Spleen (tissue), 7 donors: ENCODE measurements around the gene AHNAK.

Experiments used
- POLR2A ChIP-seq, 3 donors: fragments of 450-650 bp; IDR thresholded peaks; one replicate each; pipeline ENCODE4 v1.5.1; 2017; ENCODE audit warnings: antibody characterized with exemption in 3 of 3, mild to moderate bottlenecking in 1 of 3
- TF ChIP-seq, protein P1 (sequence below), 11 experiments: fragments of 200-600 bp in 7 of 11; fragments of 450-650 bp in 4 of 11; sonication (generic) in 4 of 11; IDR thresholded peaks in 8 of 11; conservative IDR thresholded peaks in 3 of 11; 1 replicate in 7 of 11; 2 replicates in 4 of 11; pipeline versions ENCODE4 v1.4.0 to v1.8.0; 2016 to 2021; ENCODE audit warnings: antibody characterized with exemption in 11 of 11, inconsistent platforms in 4 of 11, mild to moderate bottlenecking in 1 of 11
- donor health status: DM: no; HTN: no; CAD: no; lungs with moderate emphysema.
- donor health status: DM: no; HTN: no; CAD: no.
- donor health status: DM: no; HTN: no; CAD: no.

DNA sequence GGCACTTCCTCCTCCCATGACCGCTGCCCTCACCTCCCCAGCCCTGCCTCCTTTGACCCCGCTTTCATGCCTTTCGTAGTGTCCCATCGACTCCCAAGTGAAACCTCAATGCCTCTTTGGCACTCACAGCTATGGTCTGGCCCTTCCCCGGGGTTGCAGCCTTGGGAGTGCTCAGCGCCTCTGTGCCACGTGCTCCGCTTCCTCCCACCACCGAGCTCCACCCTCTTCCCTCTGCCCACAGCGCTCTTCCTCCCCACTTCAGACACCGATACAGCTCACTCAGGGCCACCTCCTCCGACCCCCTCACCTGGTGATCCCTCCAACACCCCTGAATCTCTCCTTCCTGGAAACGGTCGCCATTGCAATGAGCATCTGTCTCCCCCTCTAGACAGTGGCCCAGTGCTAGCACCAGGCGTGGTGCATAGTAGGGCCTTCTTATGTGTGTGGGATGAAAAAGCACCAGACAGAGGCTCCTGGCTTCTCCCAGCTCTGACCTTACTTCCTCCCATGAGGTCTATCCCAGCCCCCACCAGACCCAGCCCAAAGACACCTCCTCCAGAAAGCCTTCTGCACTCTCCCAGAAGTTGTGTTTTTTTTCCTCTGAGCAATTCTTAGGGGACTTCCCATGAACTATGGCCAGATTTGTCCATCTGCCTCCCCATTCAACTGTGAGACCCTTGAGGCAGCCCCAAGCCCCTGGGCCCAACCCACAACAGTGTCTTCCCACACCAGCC is 144.2 kb downstream of the AHNAK start:
- TF ChIP-seq, protein P1, sequence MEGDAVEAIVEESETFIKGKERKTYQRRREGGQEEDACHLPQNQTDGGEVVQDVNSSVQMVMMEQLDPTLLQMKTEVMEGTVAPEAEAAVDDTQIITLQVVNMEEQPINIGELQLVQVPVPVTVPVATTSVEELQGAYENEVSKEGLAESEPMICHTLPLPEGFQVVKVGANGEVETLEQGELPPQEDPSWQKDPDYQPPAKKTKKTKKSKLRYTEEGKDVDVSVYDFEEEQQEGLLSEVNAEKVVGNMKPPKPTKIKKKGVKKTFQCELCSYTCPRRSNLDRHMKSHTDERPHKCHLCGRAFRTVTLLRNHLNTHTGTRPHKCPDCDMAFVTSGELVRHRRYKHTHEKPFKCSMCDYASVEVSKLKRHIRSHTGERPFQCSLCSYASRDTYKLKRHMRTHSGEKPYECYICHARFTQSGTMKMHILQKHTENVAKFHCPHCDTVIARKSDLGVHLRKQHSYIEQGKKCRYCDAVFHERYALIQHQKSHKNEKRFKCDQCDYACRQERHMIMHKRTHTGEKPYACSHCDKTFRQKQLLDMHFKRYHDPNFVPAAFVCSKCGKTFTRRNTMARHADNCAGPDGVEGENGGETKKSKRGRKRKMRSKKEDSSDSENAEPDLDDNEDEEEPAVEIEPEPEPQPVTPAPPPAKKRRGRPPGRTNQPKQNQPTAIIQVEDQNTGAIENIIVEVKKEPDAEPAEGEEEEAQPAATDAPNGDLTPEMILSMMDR (IDR thresholded peaks at IDR 0.05 in 8 of 11, conservative IDR thresholded peaks at IDR 0.05 in 3 of 11) = no peak
- TF ChIP-seq POLR2A (IDR thresholded peaks at IDR 0.05) = no peak
